Right cardiac atrium (tissue), 5 donors: ENCODE results near the gene ULK4. TPM values are rescaled to one million over a fixed set of nuclear protein-coding genes. Genes with fewer than 3 reads are reported as not detected.

ENCODE experiments used
- ATAC-seq, 2 donors: fragments of 200-7000 bp; cut with Tn5 transposase; one replicate each; pipeline versions ENCODE4 v1.8.0 to v1.9.1; 2020; ENCODE audit warnings: moderate library complexity in 2 of 2, mild to moderate bottlenecking in 1 of 2
- DNase-seq, 3 donors: peaks; one replicate each; pipeline ENCODE4 v3.0.0-alpha.2; 2020
- H3K27ac ChIP-seq: one replicate; pipeline ENCODE4 v1.5.1; 2013; ENCODE audit warnings: mild to moderate bottlenecking, low read length, control low read depth, moderate library complexity
- H3K27me3 ChIP-seq: one replicate; pipeline ENCODE4 v1.6.1; 2013; ENCODE audit not compliant: control insufficient read depth, insufficient read depth
- H3K4me1 ChIP-seq: one replicate; pipeline ENCODE4 v1.6.1; 2013; ENCODE audit warnings: low read length; ENCODE audit not compliant: control insufficient read depth, insufficient read depth
- H3K4me3 ChIP-seq: one replicate; pipeline ENCODE4 v1.5.1; 2013; ENCODE audit warnings: low read length, control low read depth
- H3K9me3 ChIP-seq: one replicate; pipeline ENCODE4 v1.6.1; 2013; ENCODE audit warnings: low read length; ENCODE audit not compliant: control insufficient read depth
- WGBS: extraction: QIAGEN DNeasy Blood & Tissue Kit; methylation state at CpG from one replicate; pipeline ENCODE4 v1.1.7; 2013; 5-methylcytosine and 5-hydroxymethylcytosine counted together
- intact Hi-C, 4 donors: fragments of 100-400 bp; cut with DNase I; formaldehyde crosslinking; loops; one replicate each; pipeline versions ENCODE4 v1.11.0 to v1.14.0; 2022 to 2023
- polyA plus RNA-seq: library from polyadenylated mRNA; stranded (reverse); fragments of 200-250 nt; gene quantifications from one replicate; pipeline ENCODE4 v1.2.3, GENCODE V29; 2013
- total RNA-seq, 4 donors: library from RNA; stranded (reverse); fragmentation: NEBNext Ultra II Directional; extraction: Animal tissue kit (Norgen Biotek cat#: 25700); gene quantifications; one replicate each; pipeline ENCODE4 v1.2.1, GENCODE V29; 2021
- donor health status: healthy with polysubstance abuse.
- donor health status: DM: no; HTN: yes; CAD: no.
- donor health status: DM: no; HTN: no; CAD: no.
- donor health status: DM: no; HTN: yes; CAD: no; lungs with severe emphysema.
- donor health status: DM: yes; HTN: yes; CAD: no.

Gene ULK4
- total and polyA plus RNA-seq, 5 donors: 13.8 to 22.4 (median 18.0) TPM

DNA sequence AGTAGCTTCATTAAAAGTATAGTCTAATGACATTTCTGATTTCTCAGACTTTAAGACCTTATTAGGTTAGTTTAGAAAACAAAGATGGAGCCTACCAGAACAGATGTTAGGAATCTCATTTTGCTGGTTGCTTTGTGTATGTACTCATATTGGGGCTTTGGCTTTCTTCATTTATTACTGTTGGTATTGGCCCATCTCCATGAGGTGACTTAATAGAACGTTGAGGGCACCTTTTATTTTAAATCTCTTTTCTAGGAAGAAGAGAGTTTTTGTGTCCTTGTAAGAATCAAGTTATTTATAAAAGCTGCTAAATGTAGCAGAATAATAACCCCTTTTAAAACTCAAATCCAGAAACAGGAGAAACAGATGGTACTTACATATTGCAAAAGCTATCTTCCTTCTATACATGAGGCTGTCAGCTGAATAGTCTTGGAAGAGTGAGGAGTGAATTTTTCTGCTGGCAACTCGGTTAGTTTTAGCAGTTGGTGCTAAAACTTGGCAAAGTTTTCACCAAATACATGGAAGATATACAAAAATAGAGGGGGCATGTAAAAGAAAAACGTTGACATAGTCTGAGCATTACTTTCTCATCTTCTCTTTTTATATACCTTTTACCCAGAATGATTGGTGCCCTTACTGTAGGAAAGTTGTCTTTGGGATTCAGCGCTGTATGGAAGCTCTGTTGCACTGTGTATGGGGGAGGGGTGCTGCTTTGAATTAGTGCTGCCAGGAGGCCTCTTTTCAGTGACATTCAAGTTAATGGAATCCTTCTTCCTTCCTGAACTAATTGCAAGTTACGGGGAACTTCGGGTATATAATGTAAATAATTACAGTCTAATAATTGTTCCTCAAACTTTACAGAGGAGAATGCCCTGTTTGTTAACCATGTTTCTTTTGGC lies 726.8 kb downstream of the ULK4 start:
- H3K4me1 ChIP-seq: peaks cover 4% of the 10 kb centered on the region
- DNase-seq (no peak), ATAC-seq (no peak)
- intact Hi-C loops: no loop called here
- no peaks in the 10 kb centered on the region for H3K9me3 ChIP-seq
- 49% methylated on average over 6 of the region's 6 CpGs for WGBS
- H3K27ac ChIP-seq: no peak overlapping the region
- no peaks in the 10 kb centered on the region for H3K27me3 ChIP-seq
- no peak overlapping the region for H3K4me3 ChIP-seq

DNA sequence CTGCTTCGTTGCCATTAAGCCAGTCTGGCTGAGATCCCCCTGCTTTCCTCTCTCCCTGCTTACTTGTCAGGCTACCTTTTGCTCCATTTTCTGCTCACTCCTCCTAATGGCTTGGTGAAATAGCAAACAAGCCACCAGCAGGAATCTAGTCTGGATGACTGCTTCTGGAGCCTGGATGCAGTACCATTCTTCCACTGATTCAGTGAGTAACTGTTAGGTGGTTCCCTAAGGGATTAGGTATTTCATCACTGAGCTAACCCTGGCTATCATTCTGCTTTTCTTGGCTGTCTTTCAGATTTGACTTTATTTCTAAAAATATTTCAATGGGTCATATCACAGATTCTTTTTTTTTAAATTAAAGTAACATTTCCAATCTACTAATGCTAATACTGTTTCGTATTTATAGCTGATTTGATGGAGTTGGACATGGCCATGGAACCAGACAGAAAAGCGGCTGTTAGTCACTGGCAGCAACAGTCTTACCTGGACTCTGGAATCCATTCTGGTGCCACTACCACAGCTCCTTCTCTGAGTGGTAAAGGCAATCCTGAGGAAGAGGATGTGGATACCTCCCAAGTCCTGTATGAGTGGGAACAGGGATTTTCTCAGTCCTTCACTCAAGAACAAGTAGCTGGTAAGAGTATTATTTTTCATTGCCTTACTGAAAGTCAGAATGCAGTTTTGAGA lies 737.6 kb downstream of the ULK4 start:
- WGBS: 58% methylated on average over 3 of the region's 3 CpGs
- peaks cover 15% of the 10 kb centered on the region for H3K4me1 ChIP-seq
- intact Hi-C loops: no loop called here
- H3K27me3 ChIP-seq: no peaks in the 10 kb centered on the region
- no peaks in the 10 kb centered on the region for H3K9me3 ChIP-seq
- ATAC-seq (peak; percentile 93 to 95), DNase-seq (no peak)
- no peak overlapping the region for H3K4me3 ChIP-seq
- peak overlapping the region; percentile 70 for H3K27ac ChIP-seq

DNA sequence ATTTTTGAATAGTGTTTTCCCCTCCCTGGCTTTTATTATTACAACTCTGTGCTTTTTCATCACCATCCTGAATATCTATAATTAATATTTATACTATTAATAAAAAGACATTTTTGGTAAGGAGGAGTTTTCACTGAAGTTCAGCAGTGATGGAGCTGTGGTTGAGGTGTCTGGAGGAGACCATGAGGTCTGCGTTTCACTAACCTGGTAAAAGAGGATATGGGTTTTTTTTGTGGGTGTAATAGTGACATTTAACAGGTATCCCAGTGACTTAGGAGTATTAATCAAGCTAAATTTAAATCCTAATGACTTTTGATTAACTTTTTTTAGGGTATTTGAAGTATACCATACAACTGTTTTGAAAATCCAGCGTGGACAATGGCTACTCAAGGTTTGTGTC lies 738.2 kb downstream of the ULK4 start:
- no peaks in the 10 kb centered on the region for H3K9me3 ChIP-seq
- ATAC-seq (no peak), DNase-seq (no peak)
- no peaks in the 10 kb centered on the region for H3K27me3 ChIP-seq
- 71% methylated on average over 2 of the region's 2 CpGs for WGBS
- peaks cover 15% of the 10 kb centered on the region for H3K4me1 ChIP-seq
- no peak overlapping the region for H3K4me3 ChIP-seq
- intact Hi-C loops: no loop called here
- H3K27ac ChIP-seq: no peak overlapping the region

DNA sequence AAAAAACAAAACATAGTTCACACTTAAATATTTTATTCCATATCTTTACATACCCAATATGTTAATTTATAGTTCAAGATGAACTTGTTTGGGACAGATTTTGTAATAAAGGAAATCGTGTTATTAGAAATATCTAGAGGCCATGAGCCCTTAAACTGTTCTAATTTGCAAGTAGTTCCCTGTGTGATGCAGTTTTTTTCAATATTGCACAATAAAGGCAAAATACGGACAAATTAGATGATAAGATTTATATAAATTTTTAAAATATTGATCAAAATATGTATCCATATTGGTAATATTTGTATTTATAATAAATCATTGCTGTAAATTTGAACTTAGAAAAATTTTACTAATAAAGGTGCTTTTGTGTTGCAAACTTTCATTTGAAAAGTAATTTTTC lies 738.8 kb downstream of the ULK4 start:
- Histone ChIP-seq H3K27me3 (no peaks in the 10 kb centered on the region), H3K9me3 (no peaks in the 10 kb centered on the region), H3K4me1 (peaks cover 15% of the 10 kb centered on the region), H3K27ac (no peak overlapping the region), H3K4me3 (no peak overlapping the region)
- DNase-seq (no peak), ATAC-seq (no peak)
- WGBS: 68% methylated on average over 2 of the region's 2 CpGs
- intact Hi-C loops: no loop called here

DNA sequence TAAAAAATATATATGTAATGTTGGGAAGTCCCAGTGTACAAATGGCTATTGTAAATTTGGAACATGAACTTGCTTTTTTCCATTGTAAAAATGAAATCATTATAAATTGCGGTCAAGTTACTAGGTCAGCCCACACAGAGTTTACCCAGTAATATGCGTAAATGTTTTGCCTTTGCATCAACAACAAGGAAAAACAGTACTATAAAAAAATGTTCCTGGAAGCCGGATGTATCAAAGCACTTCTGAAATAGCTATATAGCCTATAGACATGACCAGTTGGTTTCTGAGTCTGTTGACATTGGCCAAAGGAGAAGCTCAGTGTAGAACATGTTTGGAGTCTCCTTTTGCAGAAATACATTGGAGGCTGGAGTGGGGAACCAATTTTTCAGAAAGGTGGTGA lies 739.4 kb downstream of the ULK4 start:
- Histone ChIP-seq H3K27ac (no peak overlapping the region), H3K4me1 (peaks cover 15% of the 10 kb centered on the region), H3K4me3 (no peak overlapping the region), H3K27me3 (no peaks in the 10 kb centered on the region), H3K9me3 (no peaks in the 10 kb centered on the region)
- intact Hi-C loops: no loop called here
- DNase-seq (no peak), ATAC-seq (no peak)
- 64% methylated on average over 3 of the region's 3 CpGs for WGBS

DNA sequence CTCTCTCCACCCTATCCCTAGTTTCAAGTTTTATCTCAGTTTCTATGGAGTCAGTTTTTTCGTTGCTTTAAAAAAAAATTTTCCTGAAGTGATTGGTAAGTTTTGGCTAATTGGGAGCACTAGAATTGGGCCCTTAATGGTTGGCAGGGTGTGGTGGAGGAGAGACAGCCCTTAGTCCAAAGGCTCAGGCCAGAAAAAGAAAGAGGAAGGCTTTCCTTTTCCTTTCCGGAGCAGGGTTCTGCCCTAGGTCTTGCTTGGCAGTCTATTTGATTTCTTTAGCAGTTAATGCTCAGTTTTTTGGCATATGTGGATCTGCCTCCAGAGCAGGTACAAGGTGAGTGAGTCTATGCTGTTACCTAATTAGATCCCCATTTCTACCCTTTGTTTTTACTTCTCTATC lies 739.9 kb downstream of the ULK4 start:
- WGBS: 24% methylated on average over 2 of the region's 2 CpGs
- DNase-seq: no peak
- ATAC-seq: no peak
- H3K4me3 ChIP-seq: no peak overlapping the region
- no peaks in the 10 kb centered on the region for H3K27me3 ChIP-seq
- intact Hi-C loops: no loop called here
- H3K27ac ChIP-seq: peak overlapping the region; percentile 37
- peaks cover 16% of the 10 kb centered on the region for H3K4me1 ChIP-seq
- H3K9me3 ChIP-seq: no peaks in the 10 kb centered on the region

DNA sequence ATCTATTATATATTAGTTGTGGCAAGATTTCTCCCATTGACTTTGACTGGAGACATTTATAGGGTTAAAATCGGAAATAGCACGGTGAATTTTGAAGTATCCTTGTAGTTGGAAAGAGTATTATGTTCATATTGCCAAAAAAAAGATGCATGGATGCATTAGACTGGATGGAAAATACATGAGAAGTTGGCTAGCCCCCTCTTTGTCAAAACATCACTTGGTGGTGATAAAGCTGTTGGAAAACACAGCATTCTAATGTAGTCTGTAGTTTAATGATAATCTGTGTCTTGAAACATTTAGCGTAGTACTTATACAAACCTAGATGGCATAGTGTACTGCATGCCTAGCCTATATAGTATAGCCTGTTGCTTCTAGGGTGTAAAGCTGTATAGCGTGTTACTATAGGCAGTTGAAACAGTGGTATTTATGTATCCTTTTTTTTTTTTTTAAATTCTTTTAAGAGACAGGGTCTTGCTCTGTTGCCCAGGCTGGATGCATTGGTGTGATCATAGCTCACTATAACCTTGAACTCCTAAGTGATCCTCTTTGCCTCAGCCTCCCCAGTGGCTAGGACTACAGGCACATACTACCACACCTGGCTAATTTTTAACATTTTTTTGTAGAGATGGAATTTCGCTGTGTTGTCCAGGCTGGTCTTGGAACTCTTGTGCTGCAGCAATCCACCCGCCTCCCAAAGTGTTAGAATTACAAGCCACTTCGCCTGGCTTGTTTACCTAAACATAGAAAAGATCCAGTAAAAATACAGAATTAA lies 740.8 kb downstream of the ULK4 start:
- no peaks in the 10 kb centered on the region for H3K27me3 ChIP-seq
- no peak overlapping the region for H3K27ac ChIP-seq
- ATAC-seq (no peak), DNase-seq (no peak)
- intact Hi-C loops: no loop called here
- 71% methylated on average over 7 of the region's 7 CpGs for WGBS
- no peaks in the 10 kb centered on the region for H3K9me3 ChIP-seq
- no peak overlapping the region for H3K4me3 ChIP-seq
- peaks cover 19% of the 10 kb centered on the region for H3K4me1 ChIP-seq

DNA sequence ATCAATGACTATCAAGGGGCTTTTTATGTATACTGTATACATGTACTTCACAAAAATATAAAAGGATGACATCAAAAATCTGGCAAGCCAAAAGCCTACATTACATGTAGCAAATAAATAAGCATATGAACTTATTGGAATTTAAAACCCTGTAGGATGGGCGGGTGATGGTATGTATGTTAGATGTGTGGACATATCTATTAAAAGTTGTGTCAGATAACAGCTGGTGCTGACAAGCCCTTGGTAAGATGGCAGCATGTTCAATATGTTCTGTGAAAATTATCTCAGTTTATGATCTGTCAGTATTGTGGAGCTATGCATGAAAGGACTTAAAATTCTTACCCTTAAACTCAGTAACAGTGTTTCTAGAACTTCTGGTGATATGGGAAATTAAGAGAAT lies 742.5 kb downstream of the ULK4 start:
- H3K27me3 ChIP-seq: no peaks in the 10 kb centered on the region
- ATAC-seq: no peak
- H3K27ac ChIP-seq: no peak overlapping the region
- no peak for DNase-seq
- peaks cover 19% of the 10 kb centered on the region for H3K4me1 ChIP-seq
- H3K4me3 ChIP-seq: no peak overlapping the region
- no peaks in the 10 kb centered on the region for H3K9me3 ChIP-seq
- intact Hi-C loops: no loop called here
- 76% methylated on average over 1 of the region's 1 CpG for WGBS

DNA sequence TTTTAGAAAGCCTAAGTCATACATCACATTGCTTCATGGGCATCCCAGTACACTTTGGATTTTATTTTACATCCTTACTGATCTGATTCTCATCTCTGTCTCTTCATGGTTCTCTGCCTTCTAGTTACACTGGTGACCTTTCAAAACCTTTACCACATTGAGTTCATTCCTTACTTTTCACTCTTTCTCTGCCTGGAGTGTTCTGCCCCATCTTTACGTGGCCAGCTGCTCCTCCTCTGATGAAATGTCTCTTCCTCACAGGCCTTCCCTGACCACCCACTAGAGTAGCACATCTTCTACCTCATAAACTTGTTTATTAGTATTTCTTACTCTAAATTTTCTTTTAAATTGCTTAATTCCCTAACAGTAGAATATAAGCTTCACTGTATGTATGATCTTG lies 744.9 kb downstream of the ULK4 start:
- Histone ChIP-seq H3K27ac (no peak overlapping the region), H3K4me1 (peaks cover 12% of the 10 kb centered on the region), H3K27me3 (no peaks in the 10 kb centered on the region), H3K9me3 (no peaks in the 10 kb centered on the region), H3K4me3 (no peak overlapping the region)
- intact Hi-C loops: no loop called here
- 49% methylated on average over 1 of the region's 1 CpG for WGBS
- DNase-seq (no peak), ATAC-seq (peak in 1 of 2 donors; percentile 30)

DNA sequence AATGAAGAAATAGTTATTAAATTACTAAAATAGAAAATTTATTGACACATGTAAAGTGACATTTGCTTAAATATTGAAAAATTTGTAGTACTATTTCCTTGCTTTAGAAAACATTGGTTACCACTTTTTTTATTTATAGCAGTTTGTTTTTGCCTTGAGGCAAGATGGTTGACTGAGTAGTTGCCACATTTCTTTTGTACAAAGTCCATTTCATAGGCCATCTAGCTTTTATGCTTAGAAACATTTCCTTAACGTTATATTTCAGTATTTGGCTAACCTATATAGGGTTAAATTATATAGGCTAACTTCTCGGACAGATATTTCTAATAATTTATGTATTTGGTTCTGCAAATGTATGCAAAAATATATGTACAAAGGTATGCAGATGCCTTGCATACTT lies 745.5 kb downstream of the ULK4 start:
- ATAC-seq (no peak), DNase-seq (no peak)
- H3K4me1 ChIP-seq: peaks cover 10% of the 10 kb centered on the region
- no peaks in the 10 kb centered on the region for H3K27me3 ChIP-seq
- H3K4me3 ChIP-seq: no peak overlapping the region
- no peak overlapping the region for H3K27ac ChIP-seq
- WGBS: 78% methylated on average over 2 of the region's 2 CpGs
- intact Hi-C loops: no loop called here
- no peaks in the 10 kb centered on the region for H3K9me3 ChIP-seq

DNA sequence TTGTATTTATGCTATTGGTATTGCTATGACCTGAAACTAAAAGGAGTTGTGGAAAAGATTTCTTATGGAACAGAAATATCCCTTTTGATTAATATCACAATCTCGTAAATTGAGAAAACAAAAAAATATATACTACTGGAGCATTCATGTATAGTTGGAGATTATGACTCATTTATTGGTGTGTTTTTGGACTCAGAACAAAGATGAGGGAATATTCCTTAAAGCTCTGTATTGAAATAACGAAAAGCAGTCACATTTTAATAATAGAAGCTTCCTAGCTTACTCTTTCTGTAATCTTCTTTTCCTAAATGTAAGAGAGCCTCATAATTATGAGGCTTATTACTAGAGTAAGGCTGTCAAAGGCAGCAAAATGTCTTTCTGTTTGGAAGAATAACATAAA lies 748.3 kb downstream of the ULK4 start:
- no peak for DNase-seq
- 73% methylated on average over 2 of the region's 2 CpGs for WGBS
- no peak overlapping the region for H3K4me3 ChIP-seq
- intact Hi-C loops: no loop called here
- ATAC-seq: no peak
- H3K9me3 ChIP-seq: no peaks in the 10 kb centered on the region
- H3K4me1 ChIP-seq: peaks cover 8% of the 10 kb centered on the region
- H3K27me3 ChIP-seq: no peaks in the 10 kb centered on the region
- no peak overlapping the region for H3K27ac ChIP-seq
